Hepatocyte (in vitro differentiated cells): Measurements from ENCODE around the gene NRG2.

Source experiments
- EZH2 ChIP-seq: fragments of 200-600 bp; sonication (generic); IDR thresholded peaks from 2 replicates; pipeline ENCODE4 v1.6.1; 2016; ENCODE audit warnings: antibody characterized with exemption, mild to moderate bottlenecking, borderline replicate concordance
- EZH2phosphoT487 ChIP-seq: fragments of 200-600 bp; sonication (generic); IDR thresholded peaks from one replicate; pipeline ENCODE4 v1.6.1; 2018; ENCODE audit warnings: antibody characterized with exemption, mild to moderate bottlenecking, low read depth, moderate library complexity; ENCODE audit not compliant: unreplicated experiment, severe bottlenecking
- TF ChIP-seq, protein P1 (sequence below): fragments of 200-600 bp; sonication (generic); IDR thresholded peaks from 2 replicates; pipeline ENCODE4 v1.5.1; 2016; ENCODE audit warnings: antibody characterized with exemption, mild to moderate bottlenecking; ENCODE audit not compliant: poor library complexity

DNA sequence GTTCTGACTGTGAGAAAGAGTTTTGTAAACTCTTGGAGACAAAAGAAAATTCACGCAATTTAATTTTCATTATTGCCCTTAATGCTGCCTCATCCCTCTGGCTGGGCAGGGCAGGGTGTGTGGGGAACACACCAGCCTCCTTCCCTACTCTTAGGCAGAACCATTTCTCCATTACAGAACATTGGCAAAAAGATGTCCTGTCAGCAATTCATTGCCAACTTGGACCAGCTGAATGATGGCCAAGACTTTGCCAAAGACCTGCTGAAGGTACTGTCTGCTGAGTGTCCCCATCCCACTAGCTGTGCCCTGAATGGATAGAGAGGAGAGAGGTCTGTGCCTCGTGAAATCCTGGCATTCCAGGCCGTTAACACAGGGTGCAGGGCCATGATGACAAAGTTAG, 209.6 kb downstream of the NRG2 start:
- TF ChIP-seq, protein P1, sequence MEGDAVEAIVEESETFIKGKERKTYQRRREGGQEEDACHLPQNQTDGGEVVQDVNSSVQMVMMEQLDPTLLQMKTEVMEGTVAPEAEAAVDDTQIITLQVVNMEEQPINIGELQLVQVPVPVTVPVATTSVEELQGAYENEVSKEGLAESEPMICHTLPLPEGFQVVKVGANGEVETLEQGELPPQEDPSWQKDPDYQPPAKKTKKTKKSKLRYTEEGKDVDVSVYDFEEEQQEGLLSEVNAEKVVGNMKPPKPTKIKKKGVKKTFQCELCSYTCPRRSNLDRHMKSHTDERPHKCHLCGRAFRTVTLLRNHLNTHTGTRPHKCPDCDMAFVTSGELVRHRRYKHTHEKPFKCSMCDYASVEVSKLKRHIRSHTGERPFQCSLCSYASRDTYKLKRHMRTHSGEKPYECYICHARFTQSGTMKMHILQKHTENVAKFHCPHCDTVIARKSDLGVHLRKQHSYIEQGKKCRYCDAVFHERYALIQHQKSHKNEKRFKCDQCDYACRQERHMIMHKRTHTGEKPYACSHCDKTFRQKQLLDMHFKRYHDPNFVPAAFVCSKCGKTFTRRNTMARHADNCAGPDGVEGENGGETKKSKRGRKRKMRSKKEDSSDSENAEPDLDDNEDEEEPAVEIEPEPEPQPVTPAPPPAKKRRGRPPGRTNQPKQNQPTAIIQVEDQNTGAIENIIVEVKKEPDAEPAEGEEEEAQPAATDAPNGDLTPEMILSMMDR = no peak
- no peak for TF ChIP-seq EZH2
- TF ChIP-seq EZH2phosphoT487 = no peak
